Panc1 (cell line): ENCODE data around the gene SOWAHB. TPM values are rescaled to one million over a fixed set of nuclear protein-coding genes. Genes with fewer than 3 reads are reported as not detected.
"Not testable (repeated sequence)": the region's sequence is repeated elsewhere in the genome, so short reads cannot be mapped to it uniquely, and the experiment has no call there.

ENCODE experiments used
- ATAC-seq: fragments of 200-7000 bp; cut with Tn5 transposase; 2 replicates; pipeline ENCODE4 v1.9.1; 2020; ENCODE audit warnings: mild to moderate bottlenecking, moderate library complexity
- BruUV-seq: library from RNA; stranded (reverse); fragments of 400-500 nt; replicated peaks from 2 replicates; lab custom pipeline; 2021; lab: Mats Ljungman, UMichigan
- CTCF ChIA-PET: fragments of 300-600 bp; sonication (Branson Sonifier 250); formaldehyde crosslinking; loops from one replicate; lab custom pipeline; 2022; ENCODE audit warnings: antibody characterized with exemption; lab: Charles Lee
- POLR2A ChIA-PET: fragments of 300-600 bp; sonication (Branson Sonifier 250); formaldehyde crosslinking; loops from one replicate; lab custom pipeline; 2022; ENCODE audit warnings: antibody characterized with exemption; lab: Charles Lee
- DNase-seq: peaks from one replicate; pipeline ENCODE4 v3.0.0-alpha.2; 2010; ENCODE audit warnings: low read depth, low spot score
- H3K27ac ChIP-seq: 2 replicates; pipeline ENCODE4 v1.5.1; 2011; ENCODE audit warnings: mild to moderate bottlenecking, low read length, inconsistent platforms
- H3K27me3 ChIP-seq: fragments of 200-500 bp; sonication (Bioruptor generic); 2 replicates; pipeline ENCODE4 v1.6.0; 2014; ENCODE audit warnings: low read length, inconsistent platforms; ENCODE audit not compliant: control insufficient read depth, insufficient read depth
- H3K36me3 ChIP-seq: fragments of 200-500 bp; sonication (Bioruptor generic); 2 replicates; pipeline ENCODE4 v1.5.1; 2014; ENCODE audit warnings: inconsistent platforms, mild to moderate bottlenecking, low read length, moderate library complexity; ENCODE audit not compliant: control insufficient read depth, insufficient read depth
- H3K4me1 ChIP-seq: 2 replicates; pipeline ENCODE4 v1.5.1; 2011; ENCODE audit warnings: inconsistent platforms, mild to moderate bottlenecking, low read length, moderate library complexity; ENCODE audit not compliant: control insufficient read depth, insufficient read depth
- H3K4me3 ChIP-seq, 2 experiments: 2 replicates each; pipeline ENCODE4 v1.5.1; 2011 to 2012; ENCODE audit warnings: low read depth in 2 of 2, low read length in 2 of 2, mild to moderate bottlenecking in 2 of 2, inconsistent platforms in 1 of 2, moderate library complexity in 1 of 2
- H3K9me3 ChIP-seq: fragments of 200-500 bp; sonication (Bioruptor generic); 2 replicates; pipeline ENCODE4 v1.5.1; 2014; ENCODE audit warnings: low read depth, mild to moderate bottlenecking, inconsistent platforms, low read length, moderate library complexity; ENCODE audit not compliant: control insufficient read depth, insufficient read depth
- CTCF ChIP-seq: fragments of 450-650 bp; IDR thresholded peaks from 2 replicates; pipeline ENCODE4 v1.5.1; 2017; ENCODE audit warnings: mild to moderate bottlenecking
- POLR2AphosphoS5 ChIP-seq: IDR thresholded peaks from 2 replicates; pipeline ENCODE4 v1.6.1; 2012; ENCODE audit warnings: mild to moderate bottlenecking, low read depth, low read length, moderate library complexity
- REST ChIP-seq, 2 experiments: IDR thresholded peaks; 2 replicates each; pipeline ENCODE4 v1.6.1; 2011 to 2012; ENCODE audit warnings: low read depth in 2 of 2, control low read depth in 1 of 2, low read length in 1 of 2, mild to moderate bottlenecking in 1 of 2, moderate library complexity in 1 of 2; ENCODE audit not compliant: insufficient read depth in 1 of 2
- SIN3A ChIP-seq: IDR thresholded peaks from 2 replicates; pipeline ENCODE4 v1.6.1; 2012; ENCODE audit warnings: low read depth, mild to moderate bottlenecking, low read length, moderate library complexity, borderline replicate concordance; ENCODE audit not compliant: insufficient read depth
- TCF7L2 ChIP-seq: IDR thresholded peaks from 2 replicates; pipeline ENCODE4 v1.6.1; 2011; ENCODE audit warnings: mild to moderate bottlenecking, low read depth, low read length, inconsistent platforms
- in situ Hi-C: cut with HindIII; loops from 2 replicates; pipeline ENCODE4 v1.10.0; 2016; ENCODE audit warnings: low sequenced_read_pairs, low pct_unique_long_range_greater_than_20kb
- intact Hi-C: fragments of 100-400 bp; cut with micrococcal nuclease; formaldehyde crosslinking; loops from one replicate; pipeline ENCODE4 v1.10.0; 2022; ENCODE audit not compliant: unreplicated experiment
- total RNA-seq: library from RNA; stranded (reverse); gene quantifications from one replicate; pipeline ENCODE4 v1.2.1, GENCODE V29; 2021; ENCODE audit not compliant: unreplicated experiment

SOWAHB gene
- total RNA-seq, 1 experiment from 2014 or later = 4.0 TPM

DNA sequence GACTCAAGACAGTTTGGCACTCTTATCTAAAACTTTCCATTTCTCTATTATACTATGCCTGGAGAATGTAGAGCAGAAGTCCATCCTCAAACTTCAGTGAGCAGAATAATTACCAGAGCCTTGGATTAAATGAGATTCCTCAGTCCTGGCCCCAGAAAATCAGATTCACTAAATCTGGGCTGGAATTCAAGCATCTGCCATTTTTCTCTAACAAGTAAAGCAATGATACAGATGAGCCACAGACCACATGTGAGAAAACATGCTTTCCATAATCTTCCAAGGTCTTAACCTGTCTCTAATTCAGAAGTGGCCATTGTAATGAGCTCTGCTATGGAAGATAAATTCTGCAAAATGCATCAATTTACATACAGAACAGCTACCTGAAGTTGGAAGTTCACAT is 25.4 kb downstream of the SOWAHB start:
- BruUV-seq = no TSS peak
- Histone ChIP-seq H3K36me3 (no peaks in the 10 kb centered on the region), H3K27ac (no peak overlapping the region), H3K9me3 (no peaks in the 10 kb centered on the region), H3K27me3 (no peaks in the 10 kb centered on the region), H3K4me1 (no peaks in the 10 kb centered on the region), H3K4me3 (no peak overlapping the region)
- intact Hi-C loops = no loop called here
- ChIA-PET CTCF (interaction anchor here (0.7 kb wide), 1 partner anchor 170 kb away, joined by 5 read pairs; no protein-coding TSS in a partner anchor), POLR2A (no interaction called here)
- in situ Hi-C loops = no loop called here
- ATAC-seq = no peak
- no peak for TF ChIP-seq CTCF
- no peak for TF ChIP-seq TCF7L2
- TF ChIP-seq SIN3A = no peak
- no peak for TF ChIP-seq REST (IDR thresholded peaks at IDR 0.05; ENCODE audit: insufficient read depth in 1 of 2, low read depth in 2 of 2, low read length in 1 of 2)
- no peak for TF ChIP-seq POLR2AphosphoS5
- DNase-seq = no peak

DNA sequence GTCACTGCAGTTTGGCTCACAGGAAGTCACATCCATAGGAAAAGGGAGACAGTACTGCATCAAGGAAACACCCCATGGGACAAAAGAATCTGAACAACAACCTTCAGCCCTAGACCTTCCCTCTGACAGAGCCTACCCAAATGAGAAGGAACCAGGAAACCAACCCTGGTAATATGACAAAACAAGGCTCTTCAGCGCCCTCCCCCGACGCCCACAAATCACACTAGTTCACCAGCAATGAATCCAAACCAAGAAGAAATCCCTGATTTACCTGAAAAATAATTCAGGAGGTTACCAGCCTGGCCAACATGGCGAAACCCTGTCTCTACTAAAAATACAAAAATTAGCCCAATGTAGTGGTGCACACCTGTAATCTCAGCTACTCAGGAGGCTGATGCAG is 29.2 kb downstream of the SOWAHB start:
- BruUV-seq, CTCF ChIA-PET, H3K4me1 ChIP-seq, DNase-seq, H3K36me3 ChIP-seq, H3K27me3 ChIP-seq, ATAC-seq, POLR2A ChIA-PET, in situ Hi-C loops, intact Hi-C loops, H3K9me3 ChIP-seq, H3K27ac ChIP-seq, H3K4me3 ChIP-seq: not testable (repeated sequence)

DNA sequence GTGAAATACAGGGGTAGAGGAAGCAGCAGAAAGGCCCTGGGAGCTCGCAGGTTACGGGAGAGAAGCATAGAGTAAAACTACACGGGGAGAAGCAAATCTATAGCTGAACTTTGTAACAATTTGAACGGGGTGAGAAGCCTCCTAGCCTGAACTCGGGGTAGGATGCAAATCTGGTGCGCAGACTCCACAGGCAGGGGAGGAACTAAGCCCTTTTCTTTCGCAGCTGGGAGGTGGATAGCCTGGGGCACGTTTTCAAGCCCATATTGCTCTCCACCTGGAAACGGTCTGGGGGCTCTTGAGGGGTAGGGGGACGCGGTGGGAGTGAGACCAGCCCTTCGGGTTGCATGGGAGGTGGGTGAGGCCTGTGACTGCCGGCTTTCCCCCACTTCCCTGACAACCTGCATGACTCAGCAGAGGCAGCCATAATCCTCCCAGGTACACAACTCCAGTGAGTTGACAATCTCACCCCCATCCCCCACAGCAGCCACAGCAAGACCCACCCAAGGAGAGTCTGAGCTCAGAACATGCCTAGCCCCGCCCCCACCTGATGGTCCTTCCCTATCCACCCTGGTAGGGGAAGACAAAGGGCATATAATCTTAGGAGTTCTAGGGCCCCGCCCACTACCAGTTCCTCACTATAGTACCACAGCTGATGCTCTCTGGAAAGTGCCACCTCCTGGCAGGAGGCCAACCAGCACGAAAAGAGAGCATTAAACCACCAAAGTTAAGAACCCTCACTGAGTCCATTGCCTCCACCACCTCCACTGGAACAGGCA is 29.9 kb downstream of the SOWAHB start:
- Histone ChIP-seq H3K36me3 (no peaks in the 10 kb centered on the region), H3K9me3 (no peaks in the 10 kb centered on the region), H3K4me3 (no peak overlapping the region), H3K27me3 (no peaks in the 10 kb centered on the region), H3K27ac (no peak overlapping the region), H3K4me1 (no peaks in the 10 kb centered on the region)
- ChIA-PET POLR2A (no interaction called here), CTCF (no interaction called here)
- DNase-seq (no peak), ATAC-seq (no peak)
- in situ Hi-C loops = no loop called here
- no TSS peak for BruUV-seq
- TF ChIP-seq REST (IDR thresholded peaks at IDR 0.05; ENCODE audit: insufficient read depth in 1 of 2, low read depth in 2 of 2, low read length in 1 of 2) = no peak
- no peak for TF ChIP-seq SIN3A
- no peak for TF ChIP-seq CTCF
- TF ChIP-seq TCF7L2 = no peak
- no peak for TF ChIP-seq POLR2AphosphoS5
- intact Hi-C loops = no loop called here
